AG04449 (cell line): Measurements from ENCODE around the gene NRTN.
"Not testable (repeated sequence)": the region's sequence is repeated elsewhere in the genome, so short reads cannot be mapped to it uniquely, and the experiment has no call there.

ENCODE experiments used
- CTCF ChIA-PET: fragments of 350-600 bp; formaldehyde crosslinking; extraction: SDS; loops from one replicate; lab custom pipeline; 2021; ENCODE audit warnings: antibody characterized with exemption; lab: Yijun Ruan, JAX
- POLR2A ChIA-PET: fragments of 400-600, 350-600 bp; formaldehyde crosslinking; extraction: SDS; loops from one replicate; lab custom pipeline; 2020; ENCODE audit warnings: antibody characterized with exemption, inconsistent platforms; lab: Yijun Ruan, JAX
- DNase-seq: peaks from one replicate; pipeline ENCODE4 v3.0.0-alpha.2; 2010; ENCODE audit warnings: low read depth, low spot score
- H3K4me3 ChIP-seq: 2 replicates; pipeline ENCODE4 v1.5.1; 2011; ENCODE audit warnings: low read depth, mild to moderate bottlenecking, control low read depth, low read length
- TF ChIP-seq, protein P1 (sequence below): IDR thresholded peaks from one replicate; pipeline ENCODE4 v1.5.1; 2011; ENCODE audit warnings: mild to moderate bottlenecking, moderate library complexity, low read length, control low read depth, inconsistent platforms; ENCODE audit not compliant: insufficient read depth; ENCODE audit errors: missing control alignments

Gene NRTN

DNA sequence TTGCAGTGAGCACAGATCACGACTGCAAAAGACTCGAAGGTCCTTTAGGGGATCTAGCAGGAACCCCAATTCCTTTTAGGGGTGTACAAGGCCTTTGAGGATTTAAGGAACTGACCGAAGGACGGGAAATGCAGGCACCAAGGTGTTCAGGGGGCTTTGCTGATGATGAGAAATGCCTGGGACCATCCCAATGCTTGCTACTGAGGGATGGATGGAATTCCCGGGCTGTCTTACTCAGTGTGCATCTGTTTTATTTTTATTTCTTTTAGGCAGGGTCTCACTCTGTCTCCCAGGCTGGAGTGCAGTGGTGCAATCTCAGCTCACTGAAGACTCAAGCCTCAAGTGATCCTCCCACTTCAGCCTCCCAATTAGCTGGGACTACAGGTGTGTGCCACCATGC is 31.6 kb upstream of the NRTN start:
- no peak for DNase-seq
- POLR2A ChIA-PET = no interaction called here
- TF ChIP-seq, protein P1, sequence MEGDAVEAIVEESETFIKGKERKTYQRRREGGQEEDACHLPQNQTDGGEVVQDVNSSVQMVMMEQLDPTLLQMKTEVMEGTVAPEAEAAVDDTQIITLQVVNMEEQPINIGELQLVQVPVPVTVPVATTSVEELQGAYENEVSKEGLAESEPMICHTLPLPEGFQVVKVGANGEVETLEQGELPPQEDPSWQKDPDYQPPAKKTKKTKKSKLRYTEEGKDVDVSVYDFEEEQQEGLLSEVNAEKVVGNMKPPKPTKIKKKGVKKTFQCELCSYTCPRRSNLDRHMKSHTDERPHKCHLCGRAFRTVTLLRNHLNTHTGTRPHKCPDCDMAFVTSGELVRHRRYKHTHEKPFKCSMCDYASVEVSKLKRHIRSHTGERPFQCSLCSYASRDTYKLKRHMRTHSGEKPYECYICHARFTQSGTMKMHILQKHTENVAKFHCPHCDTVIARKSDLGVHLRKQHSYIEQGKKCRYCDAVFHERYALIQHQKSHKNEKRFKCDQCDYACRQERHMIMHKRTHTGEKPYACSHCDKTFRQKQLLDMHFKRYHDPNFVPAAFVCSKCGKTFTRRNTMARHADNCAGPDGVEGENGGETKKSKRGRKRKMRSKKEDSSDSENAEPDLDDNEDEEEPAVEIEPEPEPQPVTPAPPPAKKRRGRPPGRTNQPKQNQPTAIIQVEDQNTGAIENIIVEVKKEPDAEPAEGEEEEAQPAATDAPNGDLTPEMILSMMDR = no peak
- CTCF ChIA-PET = interaction anchor here (0.6 to 2.7 kb wide), 5 partner anchors 17 to 250 kb away, joined by 3 to 20 read pairs (median 8); partner anchors contain the start of gene DUS3L
- no peak overlapping the region for H3K4me3 ChIP-seq

GRCh38 chr19:5774921-5775320 is 29.9 kb upstream of the NRTN start:
- H3K4me3 ChIP-seq = no peak overlapping the region
- POLR2A ChIA-PET = no interaction called here
- CTCF ChIA-PET = interaction anchor here (0.7 to 2.7 kb wide), 8 partner anchors 9 to 248 kb away, joined by 3 to 20 read pairs (median 4); no protein-coding TSS in a partner anchor
- TF ChIP-seq, protein P1 = no peak
- DNase-seq = no peak

DNA sequence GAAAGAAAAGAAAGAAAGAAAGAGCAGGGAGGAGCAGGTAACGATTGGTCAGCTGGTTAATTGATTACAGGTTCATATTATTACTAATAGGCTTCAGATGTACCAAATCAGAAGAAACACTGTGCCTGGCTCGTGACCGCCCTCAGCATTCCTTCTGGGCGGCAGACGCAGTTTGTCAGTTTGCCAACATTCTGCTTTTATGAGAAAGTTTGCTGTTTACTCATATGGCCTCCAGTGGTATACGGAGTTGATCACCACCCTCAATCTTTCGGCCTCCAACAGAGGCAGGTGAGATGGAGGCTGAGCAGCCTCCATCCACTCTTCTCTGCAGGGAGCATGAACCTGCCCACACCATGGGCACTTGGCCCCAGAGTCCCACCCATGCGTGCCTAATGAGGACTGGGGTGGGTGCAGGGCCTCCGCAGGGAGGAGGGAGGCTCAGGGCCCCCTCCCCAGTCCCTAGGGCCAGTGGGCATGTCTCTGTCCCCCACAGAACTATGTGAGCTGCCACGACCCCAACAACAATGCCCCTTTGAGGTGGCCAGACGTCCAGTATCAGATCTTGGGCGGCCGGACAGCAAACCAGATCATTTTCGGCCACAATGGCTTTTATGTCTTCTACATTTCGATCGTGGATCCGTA is 29.1 kb upstream of the NRTN start:
- TF ChIP-seq, protein P1 = no peak
- POLR2A ChIA-PET = no interaction called here
- no peak overlapping the region for H3K4me3 ChIP-seq
- CTCF ChIA-PET = interaction anchor here (0.8 to 2.7 kb wide), 6 partner anchors 8 to 247 kb away, joined by 3 to 20 read pairs (median 5); no protein-coding TSS in a partner anchor
- no peak for DNase-seq

DNA sequence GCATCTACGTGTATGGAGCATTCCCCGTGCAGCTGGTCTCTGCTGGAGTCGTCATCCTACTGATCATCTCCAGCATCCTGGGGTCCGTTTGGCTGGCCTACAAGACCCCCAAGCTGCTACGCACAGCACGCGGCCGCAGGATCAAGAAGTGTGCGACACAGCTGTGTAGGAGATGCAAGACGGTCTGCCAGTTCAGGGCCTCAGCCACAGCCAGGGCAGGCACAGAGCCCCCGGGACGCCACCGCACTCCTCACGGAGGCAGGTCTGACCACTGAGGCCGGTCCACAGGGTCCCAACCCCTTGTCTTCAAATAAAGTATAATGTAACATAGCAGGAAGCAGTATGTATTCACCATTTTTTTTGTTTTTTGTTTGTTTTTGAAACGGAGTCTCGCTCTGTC is 26.5 kb upstream of the NRTN start:
- TF ChIP-seq, protein P1 = no peak
- H3K4me3 ChIP-seq = no peak overlapping the region
- POLR2A ChIA-PET = no interaction called here
- CTCF ChIA-PET = no interaction called here
- no peak for DNase-seq

- POLR2A ChIA-PET = interaction anchor here (1.7 kb wide), 1 partner anchor 61 kb away, joined by 5 read pairs; the partner anchor contains the start of genes CATSPERD and LONP1
Measured at GRCh38 chr19:5780916-5781315, 24.0 kb upstream of the NRTN start.

GRCh38 chr19:5782322-5782721 is 22.5 kb upstream of the NRTN start:
- TF ChIP-seq, protein P1 = no peak
- no peak for DNase-seq
- no peak overlapping the region for H3K4me3 ChIP-seq
- ChIA-PET POLR2A (interaction anchor here (0.5 to 0.6 kb wide), 2 partner anchors 8 to 101 kb away, joined by 3 to 4 read pairs; no protein-coding TSS in a partner anchor), CTCF (interaction anchor here (1.8 to 2.6 kb wide), 3 partner anchors 12 to 22 kb away, joined by 5 to 7 read pairs (median 7); no protein-coding TSS in a partner anchor)

More at GRCh38 chr19:5780916-5781315, 24.0 kb upstream of the NRTN start:
- not testable (repeated sequence) for DNase-seq, H3K4me3 ChIP-seq
- CTCF ChIA-PET = interaction anchor here (1.1 to 2.6 kb wide), 3 partner anchors 12 to 23 kb away, joined by 3 to 7 read pairs (median 7); no protein-coding TSS in a partner anchor
